Measurements from ENCODE around the gene ATP6V0B. TPM values are rescaled to one million over a fixed set of nuclear protein-coding genes. Genes with fewer than 3 reads are reported as not detected.

The ATP6V0B gene
- total and polyA plus RNA-seq, 10 of the 15 experiments (the other 5 are each of a cell fraction or from before 2014, with no cell fraction given), result 65.3 to 250 (median 144) TPM

DNA sequence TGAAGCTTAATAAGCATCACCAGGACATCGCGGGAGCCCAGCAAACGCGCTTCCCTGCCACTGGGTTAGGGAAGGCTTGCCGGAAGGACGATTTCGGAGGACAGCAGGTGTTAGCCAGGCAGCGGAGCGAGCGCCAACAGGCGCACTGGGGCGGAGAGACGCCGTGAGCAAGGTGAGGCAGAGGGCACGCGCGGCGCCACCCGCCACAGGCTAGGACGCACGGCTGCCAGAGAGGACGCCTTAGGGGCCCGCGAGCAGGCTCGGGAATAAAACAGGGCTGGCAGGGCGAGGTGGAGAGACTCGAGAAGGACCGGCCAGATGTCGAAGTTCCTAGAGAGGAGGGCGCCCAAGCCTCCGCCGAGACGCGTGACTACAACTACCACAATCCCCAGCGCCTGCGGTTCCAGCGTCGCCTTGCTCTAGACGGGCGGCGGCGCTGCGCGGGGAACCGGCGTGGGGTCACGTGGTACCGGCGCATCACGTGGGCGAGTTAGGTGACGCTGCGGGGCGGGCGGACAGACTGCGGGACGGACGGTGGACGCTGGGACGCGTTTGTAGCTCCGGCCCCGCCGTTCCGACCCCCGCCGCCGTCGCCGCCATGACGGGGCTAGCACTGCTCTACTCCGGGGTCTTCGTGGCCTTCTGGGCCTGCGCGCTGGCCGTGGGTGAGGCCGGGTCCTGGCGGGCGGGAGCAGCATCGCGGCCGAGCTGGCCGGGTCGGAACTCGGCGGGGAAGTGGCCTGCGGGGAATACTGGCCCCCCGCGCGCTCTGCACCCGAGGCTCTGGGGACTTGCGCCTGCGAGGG lies at the start of gene ATP6V0B (continued):
- TF ChIP-seq, protein P1, sequence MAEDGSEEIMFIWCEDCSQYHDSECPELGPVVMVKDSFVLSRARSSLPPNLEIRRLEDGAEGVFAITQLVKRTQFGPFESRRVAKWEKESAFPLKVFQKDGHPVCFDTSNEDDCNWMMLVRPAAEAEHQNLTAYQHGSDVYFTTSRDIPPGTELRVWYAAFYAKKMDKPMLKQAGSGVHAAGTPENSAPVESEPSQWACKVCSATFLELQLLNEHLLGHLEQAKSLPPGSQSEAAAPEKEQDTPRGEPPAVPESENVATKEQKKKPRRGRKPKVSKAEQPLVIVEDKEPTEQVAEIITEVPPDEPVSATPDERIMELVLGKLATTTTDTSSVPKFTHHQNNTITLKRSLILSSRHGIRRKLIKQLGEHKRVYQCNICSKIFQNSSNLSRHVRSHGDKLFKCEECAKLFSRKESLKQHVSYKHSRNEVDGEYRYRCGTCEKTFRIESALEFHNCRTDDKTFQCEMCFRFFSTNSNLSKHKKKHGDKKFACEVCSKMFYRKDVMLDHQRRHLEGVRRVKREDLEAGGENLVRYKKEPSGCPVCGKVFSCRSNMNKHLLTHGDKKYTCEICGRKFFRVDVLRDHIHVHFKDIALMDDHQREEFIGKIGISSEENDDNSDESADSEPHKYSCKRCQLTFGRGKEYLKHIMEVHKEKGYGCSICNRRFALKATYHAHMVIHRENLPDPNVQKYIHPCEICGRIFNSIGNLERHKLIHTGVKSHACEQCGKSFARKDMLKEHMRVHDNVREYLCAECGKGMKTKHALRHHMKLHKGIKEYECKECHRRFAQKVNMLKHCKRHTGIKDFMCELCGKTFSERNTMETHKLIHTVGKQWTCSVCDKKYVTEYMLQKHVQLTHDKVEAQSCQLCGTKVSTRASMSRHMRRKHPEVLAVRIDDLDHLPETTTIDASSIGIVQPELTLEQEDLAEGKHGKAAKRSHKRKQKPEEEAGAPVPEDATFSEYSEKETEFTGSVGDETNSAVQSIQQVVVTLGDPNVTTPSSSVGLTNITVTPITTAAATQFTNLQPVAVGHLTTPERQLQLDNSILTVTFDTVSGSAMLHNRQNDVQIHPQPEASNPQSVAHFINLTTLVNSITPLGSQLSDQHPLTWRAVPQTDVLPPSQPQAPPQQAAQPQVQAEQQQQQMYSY (CRISPR knock-in tag; IDR thresholded peaks at IDR 0.05), result peak; percentile 62
- peak; percentile 67 for TF ChIP-seq FOS (IDR thresholded peaks at IDR 0.05; ENCODE audit: borderline replicate concordance, extremely low read depth, insufficient read length)
- peak; percentile 64 for TF ChIP-seq PKNOX1 (IDR thresholded peaks at IDR 0.05)
- TF ChIP-seq, protein P2, sequence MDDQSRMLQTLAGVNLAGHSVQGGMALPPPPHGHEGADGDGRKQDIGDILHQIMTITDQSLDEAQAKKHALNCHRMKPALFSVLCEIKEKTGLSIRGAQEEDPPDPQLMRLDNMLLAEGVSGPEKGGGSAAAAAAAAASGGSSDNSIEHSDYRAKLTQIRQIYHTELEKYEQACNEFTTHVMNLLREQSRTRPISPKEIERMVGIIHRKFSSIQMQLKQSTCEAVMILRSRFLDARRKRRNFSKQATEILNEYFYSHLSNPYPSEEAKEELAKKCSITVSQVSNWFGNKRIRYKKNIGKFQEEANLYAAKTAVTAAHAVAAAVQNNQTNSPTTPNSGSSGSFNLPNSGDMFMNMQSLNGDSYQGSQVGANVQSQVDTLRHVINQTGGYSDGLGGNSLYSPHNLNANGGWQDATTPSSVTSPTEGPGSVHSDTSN (IDR thresholded peaks at IDR 0.05; ENCODE audit: insufficient replicate concordance, low read depth, low read length), result no peak

Data from GM12878 (cell line).